Subcutaneous adipose tissue (tissue), 4 donors: Measurements from ENCODE around the gene CORO7. TPM values are rescaled to one million over a fixed set of nuclear protein-coding genes. Genes with fewer than 3 reads are reported as not detected.

ENCODE experiments used
- total RNA-seq, 4 donors: library from RNA; depleted of rRNA; stranded (reverse); fragments of >200 nt; gene quantifications; one replicate each; pipeline ENCODE4 v1.1.0, GENCODE V29; 2016
- TF ChIP-seq, protein P1 (sequence below): fragments of 450-650 bp; IDR thresholded peaks from one replicate; pipeline ENCODE4 v1.5.1; 2016; ENCODE audit warnings: low read depth, mild to moderate bottlenecking, control low read depth, antibody characterized with exemption, moderate library complexity

CORO7 gene
- total RNA-seq, 4 donors from 2014 or later = 15.5 to 40.9 (median 24.7) TPM

DNA sequence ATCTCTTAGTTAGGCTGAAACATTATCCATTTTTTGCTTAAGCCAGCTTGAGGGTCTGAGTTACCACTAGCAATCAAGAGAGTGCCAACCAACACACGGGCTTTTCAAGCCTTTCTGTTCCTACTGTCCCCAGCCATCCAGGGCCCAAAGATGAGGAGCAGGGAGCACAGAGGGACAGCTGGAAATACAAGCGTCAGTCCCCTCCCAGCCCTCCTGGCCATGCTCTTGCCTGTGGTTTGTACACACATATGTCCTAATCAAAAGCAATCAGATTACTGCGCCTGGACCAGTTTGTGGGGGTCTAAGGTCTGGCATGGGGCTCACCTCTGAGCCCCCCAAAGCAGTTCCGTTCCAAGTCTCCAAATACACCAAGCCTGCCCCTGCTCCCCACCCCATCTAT is 3.5 kb downstream of the CORO7 start:
- TF ChIP-seq, protein P1, sequence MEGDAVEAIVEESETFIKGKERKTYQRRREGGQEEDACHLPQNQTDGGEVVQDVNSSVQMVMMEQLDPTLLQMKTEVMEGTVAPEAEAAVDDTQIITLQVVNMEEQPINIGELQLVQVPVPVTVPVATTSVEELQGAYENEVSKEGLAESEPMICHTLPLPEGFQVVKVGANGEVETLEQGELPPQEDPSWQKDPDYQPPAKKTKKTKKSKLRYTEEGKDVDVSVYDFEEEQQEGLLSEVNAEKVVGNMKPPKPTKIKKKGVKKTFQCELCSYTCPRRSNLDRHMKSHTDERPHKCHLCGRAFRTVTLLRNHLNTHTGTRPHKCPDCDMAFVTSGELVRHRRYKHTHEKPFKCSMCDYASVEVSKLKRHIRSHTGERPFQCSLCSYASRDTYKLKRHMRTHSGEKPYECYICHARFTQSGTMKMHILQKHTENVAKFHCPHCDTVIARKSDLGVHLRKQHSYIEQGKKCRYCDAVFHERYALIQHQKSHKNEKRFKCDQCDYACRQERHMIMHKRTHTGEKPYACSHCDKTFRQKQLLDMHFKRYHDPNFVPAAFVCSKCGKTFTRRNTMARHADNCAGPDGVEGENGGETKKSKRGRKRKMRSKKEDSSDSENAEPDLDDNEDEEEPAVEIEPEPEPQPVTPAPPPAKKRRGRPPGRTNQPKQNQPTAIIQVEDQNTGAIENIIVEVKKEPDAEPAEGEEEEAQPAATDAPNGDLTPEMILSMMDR = no peak

DNA sequence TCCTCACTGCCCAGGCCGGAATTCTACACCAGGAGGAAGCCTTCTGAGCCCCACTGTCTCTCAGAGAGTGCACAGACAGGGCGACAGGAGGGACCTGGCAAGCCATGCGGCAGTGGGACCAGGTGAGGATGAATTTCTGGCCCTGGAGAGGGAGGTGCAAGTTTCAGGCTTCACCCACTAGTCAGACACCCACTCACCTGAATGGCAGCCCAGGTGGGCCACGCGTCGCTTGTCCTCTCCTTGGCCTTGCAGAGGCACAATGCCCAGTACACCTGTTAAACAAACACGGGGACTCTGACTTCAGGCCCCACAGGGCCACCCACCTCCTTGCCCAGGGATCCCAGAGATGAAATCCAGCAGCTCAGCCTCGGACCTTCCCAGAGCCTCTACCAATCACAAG is 4.2 kb downstream of the CORO7 start:
- TF ChIP-seq, protein P1 = no peak

DNA sequence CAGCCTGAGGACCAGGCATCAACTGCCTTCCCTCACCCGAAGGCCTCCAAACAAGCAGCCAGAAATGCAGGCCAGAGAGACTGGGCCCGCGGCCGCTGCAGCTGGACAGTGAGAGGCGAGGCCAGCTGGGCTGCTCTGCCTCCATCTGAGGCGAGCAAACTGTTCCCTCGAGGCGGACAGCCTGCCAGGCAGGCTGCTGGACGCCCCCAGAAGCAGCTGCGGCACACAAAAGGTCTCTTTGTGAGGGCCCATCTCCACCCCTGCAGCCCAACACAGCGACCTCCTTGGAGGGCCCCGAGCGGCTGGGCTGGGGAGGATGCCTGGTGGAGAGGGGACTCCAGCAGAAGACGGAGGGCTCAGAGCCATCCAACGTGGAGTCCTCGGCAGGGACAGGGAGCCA is 4.7 kb downstream of the CORO7 start:
- TF ChIP-seq, protein P1 = no peak

DNA sequence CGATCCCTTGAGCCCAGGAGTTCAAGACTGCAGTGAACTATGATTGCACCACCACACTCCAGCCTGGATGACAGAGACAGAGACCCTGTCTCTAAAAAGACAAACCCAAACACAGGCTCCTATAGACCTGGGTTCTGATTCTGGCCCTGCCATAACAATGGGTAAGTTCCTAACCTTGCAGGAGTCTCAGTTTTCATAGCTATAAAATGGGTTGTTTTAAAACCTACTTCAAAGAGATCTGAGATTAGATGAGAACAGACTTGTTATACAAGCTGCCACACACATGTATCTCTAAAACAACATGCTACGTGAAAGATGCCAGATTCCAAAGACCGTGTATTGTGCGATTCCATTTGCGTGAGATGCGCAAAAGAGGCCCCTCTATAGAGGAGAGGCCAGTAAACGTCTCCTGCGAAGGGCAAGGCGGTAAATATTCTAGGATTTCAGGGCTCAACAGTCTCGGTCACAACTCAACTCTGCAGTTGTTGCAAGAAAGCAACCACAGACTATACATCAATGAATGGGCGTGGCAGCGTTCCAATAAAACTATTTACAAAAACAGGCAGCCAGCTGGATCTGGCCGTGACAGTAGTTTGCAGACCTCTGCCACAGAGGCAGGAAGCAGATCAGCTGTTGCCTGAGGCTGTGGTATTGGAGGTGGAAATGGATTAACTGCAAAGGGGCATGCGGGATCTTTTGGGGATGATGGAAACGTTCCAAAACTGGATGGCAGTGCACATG is 5.9 kb downstream of the CORO7 start:
- TF ChIP-seq, protein P1 = no peak

DNA sequence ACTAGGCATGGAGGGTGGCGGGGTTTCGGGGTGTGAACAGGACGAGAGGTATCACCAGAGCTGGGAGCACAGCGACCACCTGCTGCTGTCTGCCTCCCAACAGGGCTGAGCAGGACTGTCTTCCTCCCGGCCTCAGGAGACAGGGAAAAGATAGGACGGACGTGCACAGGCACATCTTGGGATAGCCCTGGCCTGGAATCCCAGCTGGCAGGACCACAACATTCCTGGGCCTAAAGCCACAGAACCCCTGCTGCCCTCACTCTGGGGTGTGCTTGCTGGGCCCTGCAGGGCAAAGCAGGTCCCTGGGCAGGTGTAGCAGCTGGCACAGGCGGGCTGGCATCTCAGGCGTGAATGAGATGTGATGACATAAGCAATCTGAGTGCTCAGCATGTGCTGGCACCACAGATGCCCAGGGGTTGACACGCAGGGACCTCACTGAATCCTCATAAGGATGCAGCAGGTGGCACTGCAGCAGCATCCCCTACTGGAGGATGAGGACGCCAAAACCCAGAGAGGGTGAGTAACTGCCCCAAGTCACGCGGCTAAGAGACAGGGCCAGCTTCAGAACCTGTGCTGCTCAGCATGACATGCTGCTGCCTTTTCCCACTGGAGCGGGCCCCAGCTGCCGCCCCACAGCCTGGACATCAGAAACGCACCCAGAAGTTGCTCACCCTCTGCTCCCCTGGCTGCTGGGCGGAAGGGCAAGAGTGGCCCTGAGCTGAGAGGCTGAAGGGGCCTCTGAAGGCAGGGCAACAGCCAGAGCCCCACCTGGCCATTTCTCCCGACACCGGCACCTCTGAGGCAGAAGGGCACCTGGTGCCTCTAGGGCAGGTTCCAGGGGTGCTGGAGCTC is 7.1 kb downstream of the CORO7 start:
- TF ChIP-seq, protein P1 = no peak

DNA sequence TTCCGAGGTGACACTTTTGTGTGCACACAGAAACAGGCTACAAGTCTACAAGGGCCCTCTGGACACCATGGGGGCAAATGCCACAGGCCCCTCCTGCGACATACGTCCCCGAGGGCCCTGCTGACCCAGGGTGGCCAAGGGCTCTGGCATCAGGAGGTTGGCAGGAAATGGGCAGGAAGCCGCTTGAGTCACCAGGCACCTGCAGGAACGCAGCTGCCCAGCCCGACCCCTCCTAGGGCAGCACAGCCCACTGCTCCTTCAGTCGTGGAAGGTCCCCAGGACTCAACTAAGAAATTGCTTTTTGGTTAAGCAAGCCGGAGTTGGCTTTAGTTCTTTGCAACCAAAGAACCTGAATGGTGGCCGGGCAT is 8.1 kb downstream of the CORO7 start:
- TF ChIP-seq, protein P1 = no peak

DNA sequence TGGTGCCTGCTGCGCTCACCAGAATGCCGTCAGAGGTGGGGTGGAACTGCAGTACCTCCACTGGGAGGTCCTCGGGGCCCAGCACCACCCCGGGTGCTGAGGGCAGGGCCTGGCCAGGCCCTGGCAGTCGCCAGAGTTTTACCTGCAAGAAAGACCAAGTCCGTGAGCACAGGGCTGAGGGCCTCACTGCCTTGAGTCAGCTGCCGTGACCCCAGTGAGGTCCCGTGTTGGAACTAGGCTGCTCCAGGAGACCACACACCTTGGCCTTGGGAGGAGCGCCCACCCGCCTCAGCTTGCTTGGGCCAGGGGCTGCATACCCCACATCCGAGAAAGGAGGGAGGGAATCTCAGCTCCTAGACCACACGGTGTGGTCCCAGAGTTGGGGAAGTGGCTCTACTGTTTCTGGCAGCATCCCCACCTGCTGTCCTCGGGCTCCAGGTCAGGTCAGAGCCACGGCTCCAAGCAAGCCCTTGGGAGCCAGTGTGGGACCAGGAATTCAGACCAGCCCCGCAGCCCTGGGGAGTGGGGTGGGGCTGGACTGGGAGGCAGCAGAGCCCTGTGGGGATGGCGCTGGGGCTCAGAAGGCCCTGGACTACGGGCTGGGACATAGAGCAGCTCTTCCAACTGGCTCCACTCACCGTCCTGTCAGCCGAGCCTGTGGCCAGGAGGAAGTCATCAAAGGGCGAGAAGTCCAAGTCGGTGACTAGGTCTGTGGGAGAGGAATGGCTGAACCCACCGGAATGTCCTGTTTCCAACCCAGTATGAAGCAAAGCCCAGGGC is 8.7 kb downstream of the CORO7 start:
- TF ChIP-seq, protein P1 = no peak
